Osteoblast (primary cell): ENCODE measurements around the gene ITPR1. TPM values are rescaled to one million over a fixed set of nuclear protein-coding genes. Genes with fewer than 3 reads are reported as not detected.

ENCODE experiments used
- DNase-seq: peaks from one replicate; pipeline ENCODE4 v3.0.0; 2011; ENCODE audit warnings: low spot score, mixed read lengths; ENCODE audit not compliant: insufficient read length; ENCODE audit errors: missing footprints
- H2AFZ ChIP-seq: 2 replicates; pipeline ENCODE4 v1.6.0; 2011; ENCODE audit warnings: mild to moderate bottlenecking, low read length
- H3K27ac ChIP-seq: 2 replicates; pipeline ENCODE4 v1.5.1; 2011; ENCODE audit warnings: mild to moderate bottlenecking, low read depth, low read length, moderate library complexity
- H3K27me3 ChIP-seq: 2 replicates; pipeline ENCODE4 v1.6.0; 2012; ENCODE audit warnings: mild to moderate bottlenecking, control low read depth, inconsistent platforms, low read length, moderate library complexity; ENCODE audit not compliant: insufficient read depth
- H3K36me3 ChIP-seq: 2 replicates; pipeline ENCODE4 v1.5.1; 2011; ENCODE audit warnings: mild to moderate bottlenecking, low read length, control low read depth, moderate library complexity; ENCODE audit not compliant: insufficient read depth
- H3K4me1 ChIP-seq: 2 replicates; pipeline ENCODE4 v1.5.1; 2011; ENCODE audit warnings: mild to moderate bottlenecking, low read length, control low read depth, moderate library complexity; ENCODE audit not compliant: insufficient read depth
- H3K4me2 ChIP-seq: 2 replicates; pipeline ENCODE4 v1.6.0; 2011; ENCODE audit warnings: mild to moderate bottlenecking, low read length; ENCODE audit not compliant: insufficient read depth
- H3K4me3 ChIP-seq: fragments of 200-600 bp; sonication (generic); 3 replicates; pipeline ENCODE4 v1.5.1; 2012; ENCODE audit warnings: mild to moderate bottlenecking, low read length, inconsistent platforms; ENCODE audit not compliant: insufficient read depth
- H3K79me2 ChIP-seq: 2 replicates; pipeline ENCODE4 v1.6.0; 2012; ENCODE audit warnings: mild to moderate bottlenecking, low read length, control low read depth, inconsistent platforms; ENCODE audit not compliant: insufficient read depth
- H3K9me3 ChIP-seq: 2 replicates; pipeline ENCODE4 v1.5.1; 2011; ENCODE audit warnings: low read depth, low read length, control low read depth
- H4K20me1 ChIP-seq: 2 replicates; pipeline ENCODE4 v1.6.0; 2012; ENCODE audit warnings: mild to moderate bottlenecking, low read length, control low read depth; ENCODE audit not compliant: insufficient read depth
- total RNA-seq: library from RNA; depleted of rRNA; stranded (reverse); fragments of >200 nt; gene quantifications from 2 replicates; pipeline ENCODE4 v1.2.3, GENCODE V29; 2012
- TF ChIP-seq, protein P1 (sequence below): IDR thresholded peaks from 2 replicates; pipeline ENCODE4 v1.5.1; 2011; ENCODE audit warnings: mild to moderate bottlenecking, low read depth, low read length, moderate library complexity; ENCODE audit errors: extremely low read depth

The ITPR1 gene
- total RNA-seq, 1 donor, result 16.6 TPM

DNA sequence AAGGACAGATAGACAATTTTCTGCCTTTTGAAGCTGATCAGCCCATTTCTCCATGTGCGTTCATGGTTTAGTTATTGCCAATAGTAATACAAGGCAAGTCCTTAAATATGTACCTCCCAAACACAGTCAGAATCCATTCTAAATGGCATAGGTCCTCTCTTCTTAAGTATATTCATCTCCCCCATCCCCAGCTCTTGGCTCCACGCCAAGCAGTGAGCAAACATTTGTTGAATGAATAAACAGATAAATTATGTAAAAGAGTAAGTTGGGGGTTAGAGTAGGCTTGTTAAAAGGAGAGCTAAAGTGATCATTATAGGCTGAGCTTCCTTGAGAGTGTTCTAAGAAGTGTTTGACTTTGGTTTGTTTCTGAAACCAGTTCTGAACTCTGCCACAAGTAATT lies 241.3 kb downstream of the ITPR1 start:
- Histone ChIP-seq H3K36me3 (no peaks in the 10 kb centered on the region), H3K9me3 (no peaks in the 10 kb centered on the region), H2AFZ (no peak overlapping the region), H3K4me1 (peaks cover 30% of the 10 kb centered on the region), H3K4me3 (no peak overlapping the region), H3K4me2 (no peak overlapping the region), H3K27ac (no peak overlapping the region), H3K79me2 (no peaks in the 10 kb centered on the region), H3K27me3 (peaks cover 4% of the 10 kb centered on the region), H4K20me1 (no peaks in the 10 kb centered on the region)
- no peak for DNase-seq
- TF ChIP-seq, protein P1, sequence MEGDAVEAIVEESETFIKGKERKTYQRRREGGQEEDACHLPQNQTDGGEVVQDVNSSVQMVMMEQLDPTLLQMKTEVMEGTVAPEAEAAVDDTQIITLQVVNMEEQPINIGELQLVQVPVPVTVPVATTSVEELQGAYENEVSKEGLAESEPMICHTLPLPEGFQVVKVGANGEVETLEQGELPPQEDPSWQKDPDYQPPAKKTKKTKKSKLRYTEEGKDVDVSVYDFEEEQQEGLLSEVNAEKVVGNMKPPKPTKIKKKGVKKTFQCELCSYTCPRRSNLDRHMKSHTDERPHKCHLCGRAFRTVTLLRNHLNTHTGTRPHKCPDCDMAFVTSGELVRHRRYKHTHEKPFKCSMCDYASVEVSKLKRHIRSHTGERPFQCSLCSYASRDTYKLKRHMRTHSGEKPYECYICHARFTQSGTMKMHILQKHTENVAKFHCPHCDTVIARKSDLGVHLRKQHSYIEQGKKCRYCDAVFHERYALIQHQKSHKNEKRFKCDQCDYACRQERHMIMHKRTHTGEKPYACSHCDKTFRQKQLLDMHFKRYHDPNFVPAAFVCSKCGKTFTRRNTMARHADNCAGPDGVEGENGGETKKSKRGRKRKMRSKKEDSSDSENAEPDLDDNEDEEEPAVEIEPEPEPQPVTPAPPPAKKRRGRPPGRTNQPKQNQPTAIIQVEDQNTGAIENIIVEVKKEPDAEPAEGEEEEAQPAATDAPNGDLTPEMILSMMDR, result no peak

DNA sequence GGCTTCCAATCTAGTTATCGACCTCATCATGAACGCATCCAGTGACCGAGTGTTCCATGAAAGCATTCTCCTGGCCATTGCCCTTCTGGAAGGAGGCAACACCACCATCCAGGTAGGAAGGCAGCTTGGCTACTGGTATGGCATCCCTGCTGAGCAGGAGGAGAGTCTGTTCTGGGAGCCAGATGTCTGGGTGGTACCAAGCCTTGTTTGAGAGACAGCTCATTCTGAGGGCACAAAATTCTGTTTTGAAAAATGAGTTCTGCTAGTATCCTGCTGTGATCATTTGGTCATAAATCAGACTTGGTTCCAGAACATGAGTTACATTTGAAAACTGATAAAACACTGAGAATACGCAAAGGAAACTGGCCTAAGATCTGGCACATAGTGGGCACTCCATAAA lies 242.1 kb downstream of the ITPR1 start:
- Histone ChIP-seq H3K4me1 (peaks cover 30% of the 10 kb centered on the region), H3K27ac (no peak overlapping the region), H3K9me3 (no peaks in the 10 kb centered on the region), H2AFZ (no peak overlapping the region), H3K79me2 (no peaks in the 10 kb centered on the region), H3K4me3 (no peak overlapping the region), H3K4me2 (no peak overlapping the region), H3K36me3 (no peaks in the 10 kb centered on the region), H3K27me3 (peaks cover 4% of the 10 kb centered on the region), H4K20me1 (no peaks in the 10 kb centered on the region)
- no peak for DNase-seq
- TF ChIP-seq, protein P1, result no peak

DNA sequence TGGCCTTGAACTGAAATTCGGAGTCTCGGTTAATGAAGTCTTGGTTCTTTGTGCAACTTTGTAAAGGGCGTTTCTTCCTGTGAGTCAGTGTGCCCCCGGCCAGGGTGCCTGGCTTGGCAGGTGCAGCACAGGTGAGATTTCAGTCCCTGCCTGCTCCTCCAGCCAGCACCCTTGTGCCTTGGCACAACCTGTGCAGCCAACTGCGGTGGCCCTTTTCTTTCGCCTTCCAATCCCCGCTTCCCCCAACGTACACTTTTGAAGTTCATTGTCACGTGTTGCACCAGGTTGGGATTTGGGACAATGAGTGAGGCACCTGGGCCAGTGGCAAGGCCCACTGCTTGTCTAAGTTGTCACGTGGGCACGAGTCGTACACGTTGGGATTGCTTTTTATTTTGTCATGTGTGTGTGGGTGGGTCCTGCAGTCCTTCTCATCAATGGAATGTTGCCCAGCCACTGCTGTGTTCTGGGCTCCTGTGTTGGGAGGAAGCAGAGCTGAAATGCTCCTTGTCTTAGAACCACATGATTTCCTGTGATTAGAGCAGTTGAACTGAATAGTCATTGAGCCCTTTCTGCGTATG lies 243.2 kb downstream of the ITPR1 start:
- H3K4me1 ChIP-seq, result peaks cover 30% of the 10 kb centered on the region
- no peaks in the 10 kb centered on the region for H3K79me2 ChIP-seq
- TF ChIP-seq, protein P1, result no peak
- peaks cover 4% of the 10 kb centered on the region for H3K27me3 ChIP-seq
- no peaks in the 10 kb centered on the region for H3K9me3 ChIP-seq
- no peak overlapping the region for H3K27ac ChIP-seq
- no peak overlapping the region for H2AFZ ChIP-seq
- no peak overlapping the region for H3K4me2 ChIP-seq
- H3K4me3 ChIP-seq, result no peak overlapping the region
- no peak for DNase-seq
- no peaks in the 10 kb centered on the region for H4K20me1 ChIP-seq
- H3K36me3 ChIP-seq, result no peaks in the 10 kb centered on the region

DNA sequence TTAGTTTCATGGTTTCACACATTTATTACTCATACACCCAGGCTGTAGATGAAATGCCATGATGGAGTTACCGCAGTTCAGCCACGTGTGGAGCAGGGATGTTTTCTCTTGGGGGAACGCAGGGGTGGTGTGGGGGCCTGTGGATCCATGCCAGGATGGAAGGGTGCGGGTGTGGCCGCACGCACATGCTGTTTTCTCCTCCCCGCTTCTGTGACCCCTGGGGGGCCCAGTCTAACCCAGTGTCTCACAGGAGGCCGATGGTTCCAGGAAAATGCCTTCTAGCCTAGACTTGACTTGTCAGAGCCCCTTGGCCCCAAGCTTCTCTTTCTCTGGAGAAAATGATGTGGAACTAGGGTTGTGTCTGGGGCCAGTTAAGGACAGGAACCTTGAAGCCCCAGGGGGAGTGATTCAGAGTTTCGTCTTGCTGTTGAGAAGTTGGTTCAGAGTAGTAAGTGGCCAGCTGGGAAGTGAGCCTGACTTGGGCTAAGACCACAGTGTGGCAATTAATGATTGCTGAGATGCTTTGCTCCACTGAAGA lies 245.7 kb downstream of the ITPR1 start:
- Histone ChIP-seq H3K79me2 (no peaks in the 10 kb centered on the region), H4K20me1 (no peaks in the 10 kb centered on the region), H3K4me1 (peaks cover 38% of the 10 kb centered on the region), H3K4me2 (peak overlapping the region; percentile 21), H2AFZ (no peak overlapping the region), H3K27ac (peak overlapping the region; percentile 70), H3K9me3 (no peaks in the 10 kb centered on the region), H3K27me3 (no peaks in the 10 kb centered on the region), H3K4me3 (no peak overlapping the region), H3K36me3 (no peaks in the 10 kb centered on the region)
- TF ChIP-seq, protein P1, result no peak
- no peak for DNase-seq
